Common myeloid progenitor, CD34-positive (primary cell): Measurements from ENCODE around the gene CYP27B1.
A peak's percentile ranks its signal among the peaks of the same experiment; 100 is the strongest.

Experiments
- CTCF ChIA-PET: fragments of 350-600 bp; sonication (Branson Sonifier 250); formaldehyde crosslinking; loops from one replicate; lab custom pipeline; 2021; ENCODE audit warnings: antibody characterized with exemption; lab: Charles Lee
- POLR2A ChIA-PET: fragments of 350-600 bp; sonication (Branson Sonifier 250); formaldehyde crosslinking; loops from one replicate; lab custom pipeline; 2021; ENCODE audit warnings: antibody characterized with exemption; lab: Charles Lee
- DNase-seq, 3 donors: peaks; one replicate each; pipeline versions ENCODE4 v3.0.0 to v3.0.0-alpha.2; 2013
- H3K27ac ChIP-seq, 2 experiments: 1 replicate in 1 of 2; 2 replicates in 1 of 2; pipeline ENCODE4 v1.7.0; 2013; ENCODE audit warnings: inconsistent platforms in 2 of 2, low read length in 2 of 2, mild to moderate bottlenecking in 2 of 2, low read depth in 1 of 2, moderate library complexity in 1 of 2; ENCODE audit not compliant: severe bottlenecking in 2 of 2, insufficient read depth in 1 of 2, poor library complexity in 1 of 2
- H3K27me3 ChIP-seq, 5 experiments: replicated peaks in 2 of 5; 1 replicate in 3 of 5; 2 replicates in 2 of 5; pipeline versions ENCODE4 v1.6.1 to v1.7.0; 2013; ENCODE audit warnings: low read length in 4 of 5, mild to moderate bottlenecking in 2 of 5, moderate library complexity in 2 of 5, inconsistent platforms in 1 of 5; ENCODE audit not compliant: insufficient read depth in 5 of 5, control insufficient read depth in 4 of 5
- H3K36me3 ChIP-seq, 4 experiments: 1 replicate in 2 of 4; 2 replicates in 2 of 4; pipeline versions ENCODE4 v1.6.1 to v1.7.0; 2013; ENCODE audit warnings: low read length in 3 of 4, control low read depth in 1 of 4, mild to moderate bottlenecking in 1 of 4; ENCODE audit not compliant: control insufficient read depth in 4 of 4, insufficient read depth in 4 of 4
- H3K4me1 ChIP-seq, 4 experiments: 1 replicate in 3 of 4; 2 replicates in 1 of 4; pipeline versions ENCODE4 v1.6.1 to v1.7.1; 2013; ENCODE audit warnings: low read length in 3 of 4, mild to moderate bottlenecking in 3 of 4, control low read depth in 1 of 4, inconsistent platforms in 1 of 4, moderate library complexity in 1 of 4; ENCODE audit not compliant: control insufficient read depth in 4 of 4, insufficient read depth in 4 of 4; ENCODE audit errors: control extremely low read depth in 1 of 4
- H3K4me3 ChIP-seq, 7 experiments: 1 replicate in 4 of 7; 2 replicates in 3 of 7; pipeline versions ENCODE4 v1.5.1 to v1.7.0; 2013; ENCODE audit warnings: mild to moderate bottlenecking in 7 of 7, low read length in 6 of 7, moderate library complexity in 6 of 7, inconsistent platforms in 2 of 7, low read depth in 2 of 7, control low read depth in 1 of 7; ENCODE audit not compliant: insufficient read depth in 4 of 7, control insufficient read depth in 1 of 7; ENCODE audit errors: extremely low read depth in 1 of 7
- H3K9me3 ChIP-seq, 5 experiments: 1 replicate in 4 of 5; 2 replicates in 1 of 5; pipeline versions ENCODE4 v1.6.1 to v1.7.1; 2013; ENCODE audit warnings: low read length in 4 of 5, mild to moderate bottlenecking in 2 of 5, inconsistent platforms in 1 of 5, low read depth in 1 of 5, moderate library complexity in 1 of 5; ENCODE audit not compliant: control insufficient read depth in 4 of 5, insufficient read depth in 2 of 5; ENCODE audit errors: control extremely low read depth in 1 of 5
- WGBS: methylation state at CpG from one replicate; pipeline ENCODE4 v1.1.5; 2013; ENCODE audit not compliant: insufficient coverage; 5-methylcytosine and 5-hydroxymethylcytosine counted together

The CYP27B1 gene

DNA sequence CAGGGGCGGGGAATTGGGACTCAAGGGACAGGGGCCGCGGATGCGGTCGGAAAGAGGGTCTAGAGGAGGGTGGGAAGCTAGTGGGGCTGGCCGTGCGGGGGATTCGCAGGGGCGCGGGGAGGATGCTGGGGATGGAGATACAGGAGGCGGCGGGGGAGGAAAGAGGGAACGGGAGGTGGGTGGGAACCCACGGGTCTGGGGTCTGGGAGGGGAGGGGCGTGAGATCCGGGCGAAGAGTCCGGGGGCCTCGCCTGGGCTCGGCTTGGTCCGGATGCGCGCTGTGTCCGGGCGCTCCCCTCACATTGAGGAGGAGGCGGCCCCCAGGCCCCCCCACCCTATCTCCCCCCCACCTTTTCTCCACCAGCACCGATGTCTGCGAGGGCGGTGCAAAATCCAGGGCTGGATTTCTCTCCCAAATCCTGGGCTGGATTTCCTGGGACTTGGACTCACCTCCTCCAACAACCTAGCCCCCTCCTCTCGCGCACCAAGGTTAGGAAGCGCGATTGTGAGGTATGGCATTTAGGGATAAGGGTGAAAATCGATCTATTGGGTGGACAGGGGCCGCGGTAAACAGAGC is 28.1 kb downstream of the CYP27B1 start, which contains the start of gene AGAP2:
Gene AGAP2 (minus strand): TSS at position 82 of the 577 bp plus-strand sequence. CDS start 496 bp downstream, outside the sequence.
- Histone ChIP-seq H3K4me3 (peak within 1 kb of the TSS in 2 of 7 experiments; percentile 13 to 19), H3K27me3 (no peaks in the 10 kb centered on the region), H3K4me1 (peaks cover 18 to 42% (median 38%) of the 10 kb centered on the region in 4 experiments), H3K9me3 (no peaks in the 10 kb centered on the region), H3K36me3 (peaks cover 3 to 48% (median 26%) of the 10 kb centered on the region in 4 experiments), H3K27ac (peak within 1 kb of the TSS; percentile 78 to 85)
- ChIA-PET POLR2A (interaction anchor here (0.7 kb wide), 1 partner anchor 18 kb away, joined by 3 read pairs; no protein-coding TSS in a partner anchor), CTCF (interaction anchor here (1.0 to 3.1 kb wide), 4 partner anchors 12 to 18 kb away, joined by 3 to 10 read pairs (median 3); no protein-coding TSS in a partner anchor)
- 44% methylated on average over 14 of the region's 36 CpGs for WGBS
- peak in 1 of 3 donors; percentile 26 for DNase-seq

DNA sequence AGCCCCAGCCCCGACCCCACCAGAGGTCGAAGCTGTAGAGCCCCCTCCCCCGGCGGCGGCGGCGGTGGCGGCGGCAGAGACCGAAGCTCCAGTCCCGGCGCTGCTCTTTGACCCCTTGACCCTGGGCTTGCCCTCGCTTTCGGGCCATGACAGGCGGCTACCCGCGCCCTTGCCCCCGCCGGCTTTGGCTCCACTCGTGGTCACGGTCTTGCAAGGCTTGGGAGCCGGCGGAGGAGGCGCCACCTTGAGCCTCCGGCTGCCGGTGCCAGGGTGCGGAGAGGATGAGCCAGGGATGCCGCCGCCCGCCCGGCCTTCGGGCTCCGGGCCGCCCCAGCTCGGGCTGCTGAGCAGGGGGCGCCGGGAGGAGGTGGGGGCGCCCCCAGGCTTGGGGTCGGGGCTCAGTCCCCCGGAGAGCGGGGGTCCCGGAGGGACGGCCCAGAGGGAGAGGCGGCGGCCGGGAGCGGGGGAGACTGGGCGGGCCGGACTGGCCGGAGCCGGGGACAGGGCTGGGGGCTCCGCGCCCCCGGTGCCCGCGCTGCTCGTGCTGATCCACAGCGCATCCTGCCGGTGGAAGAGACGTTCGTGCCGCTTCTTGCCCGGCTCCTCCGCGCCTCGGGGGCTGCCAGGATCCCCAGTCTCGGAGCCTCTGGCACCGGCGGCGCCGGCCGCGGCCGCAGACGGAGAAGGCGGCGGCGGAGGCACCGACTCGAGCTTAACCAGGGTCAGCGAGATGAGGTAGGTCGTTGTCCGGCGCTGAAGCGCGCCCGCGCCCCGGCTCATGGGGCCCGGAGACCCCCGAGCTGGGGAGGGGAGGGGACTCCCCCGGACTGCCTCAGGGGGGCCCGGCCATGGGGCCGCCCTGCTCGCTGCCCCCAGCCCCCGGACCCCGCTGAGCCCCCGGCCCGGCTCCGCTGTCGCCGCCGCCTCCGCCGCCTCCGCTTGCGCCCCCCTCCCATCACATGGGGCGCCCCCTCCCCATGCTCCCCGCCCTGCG is 29.1 kb downstream of the CYP27B1 start:
- 91% methylated on average over 80 of the region's 110 CpGs for WGBS
- H3K4me3 ChIP-seq: no peak overlapping the region
- ChIA-PET POLR2A (no interaction called here), CTCF (interaction anchor here (1.0 to 3.1 kb wide), 3 partner anchors 10 to 13 kb away, joined by 3 to 10 read pairs (median 6); no protein-coding TSS in a partner anchor)
- H3K36me3 ChIP-seq: peaks cover 6 to 58% (median 35%) of the 10 kb centered on the region in 4 experiments
- peaks cover 18 to 39% (median 37%) of the 10 kb centered on the region in 4 experiments for H3K4me1 ChIP-seq
- DNase-seq: no peak
- H3K27me3 ChIP-seq: no peaks in the 10 kb centered on the region
- H3K9me3 ChIP-seq: no peaks in the 10 kb centered on the region
- no peak overlapping the region for H3K27ac ChIP-seq

DNA sequence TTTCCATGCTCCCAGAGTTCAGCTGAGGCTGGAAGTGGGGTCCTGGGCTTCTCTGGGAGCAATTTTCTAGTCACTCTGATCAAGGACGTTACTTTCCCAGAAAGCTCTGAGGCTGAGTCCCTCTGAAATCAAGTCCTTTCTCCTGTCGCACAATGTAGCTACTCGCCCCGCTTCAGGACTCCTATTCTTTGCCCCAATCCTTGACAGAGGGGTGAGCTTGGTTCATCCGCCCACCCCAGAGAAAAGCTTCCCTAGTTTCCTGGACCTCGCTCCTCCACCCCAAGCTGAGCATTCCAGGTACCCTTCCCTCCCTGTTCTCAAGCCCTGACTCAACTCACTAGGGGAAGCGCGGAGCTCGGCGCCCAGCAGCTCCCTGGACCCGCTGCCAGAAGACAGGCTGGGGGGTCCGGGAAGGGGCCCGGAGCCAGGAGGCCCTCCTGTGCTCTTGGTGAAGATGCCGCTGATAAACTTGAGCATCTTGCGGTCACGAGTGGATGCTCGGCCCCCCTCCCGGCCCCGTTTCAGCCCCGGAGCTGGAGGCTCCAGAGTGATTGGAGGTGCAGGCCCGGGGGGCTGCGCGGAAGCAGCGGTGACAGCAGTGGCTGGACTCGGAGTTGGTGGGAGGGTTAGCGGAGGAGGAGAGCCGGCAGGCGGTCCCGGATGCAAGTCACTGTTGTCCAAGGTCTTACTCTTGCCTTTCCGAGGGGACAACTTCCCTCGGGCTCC is 30.0 kb downstream of the CYP27B1 start:
- Histone ChIP-seq H3K9me3 (no peaks in the 10 kb centered on the region), H3K27me3 (no peaks in the 10 kb centered on the region), H3K27ac (no peak overlapping the region), H3K36me3 (peaks cover 10 to 66% (median 43%) of the 10 kb centered on the region in 4 experiments), H3K4me1 (peaks cover 15 to 31% (median 30%) of the 10 kb centered on the region in 4 experiments), H3K4me3 (no peak overlapping the region)
- WGBS: 94% methylated on average over 28 of the region's 31 CpGs
- ChIA-PET POLR2A (no interaction called here), CTCF (interaction anchor here (1.6 kb wide), 1 partner anchor 11 kb away, joined by 6 read pairs; no protein-coding TSS in a partner anchor)
- no peak for DNase-seq

DNA sequence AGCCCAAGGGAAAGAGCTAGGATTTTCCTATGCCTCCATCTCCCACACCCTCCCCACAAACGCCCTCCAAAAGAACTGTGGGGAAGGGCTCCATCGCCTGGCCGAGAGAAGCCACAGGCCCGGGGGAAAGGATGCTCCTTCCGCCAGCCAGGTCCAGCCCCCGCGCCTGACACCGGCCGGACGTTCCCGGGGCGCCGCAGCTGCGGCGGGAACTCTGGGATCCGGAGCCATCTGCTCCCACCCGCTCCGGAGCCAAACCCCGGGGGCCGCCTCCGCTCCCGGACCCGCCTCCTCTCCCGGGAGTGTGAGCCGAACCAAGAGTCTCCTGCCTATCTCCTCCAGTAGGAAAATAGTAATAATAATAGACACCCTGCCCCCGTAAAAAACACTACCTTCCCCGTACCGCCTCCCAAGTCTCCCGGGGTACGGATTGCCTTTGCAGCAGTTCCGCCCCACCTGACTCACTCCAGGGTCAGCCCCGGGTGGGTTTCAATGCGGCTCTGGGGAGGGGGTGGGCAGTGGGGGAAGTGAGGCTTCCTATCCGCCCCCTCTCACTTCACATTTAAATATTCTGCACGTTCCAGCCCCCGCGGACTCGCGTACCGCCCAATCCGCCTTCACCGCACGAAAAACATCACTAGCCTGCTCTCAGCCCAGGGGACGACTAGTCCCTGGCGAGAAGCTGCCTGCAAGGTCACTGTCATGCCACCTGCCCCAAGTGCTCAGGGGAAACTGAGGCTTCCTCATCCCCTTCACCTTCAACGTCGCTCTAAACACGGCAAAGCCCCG is 30.7 kb downstream of the CYP27B1 start:
- DNase-seq: no peak
- Histone ChIP-seq H3K4me3 (no peak overlapping the region), H3K36me3 (peaks cover 10 to 74% (median 48%) of the 10 kb centered on the region in 4 experiments), H3K4me1 (peaks cover 8 to 23% (median 22%) of the 10 kb centered on the region in 4 experiments), H3K27me3 (no peaks in the 10 kb centered on the region), H3K9me3 (no peaks in the 10 kb centered on the region), H3K27ac (no peak overlapping the region)
- WGBS: 92% methylated on average over 32 of the region's 49 CpGs
- ChIA-PET POLR2A (no interaction called here), CTCF (interaction anchor here (0.8 to 1.6 kb wide), 4 partner anchors 8 to 17 kb away, joined by 3 to 6 read pairs (median 4); partner anchors contain the start of gene TSPAN31)

DNA sequence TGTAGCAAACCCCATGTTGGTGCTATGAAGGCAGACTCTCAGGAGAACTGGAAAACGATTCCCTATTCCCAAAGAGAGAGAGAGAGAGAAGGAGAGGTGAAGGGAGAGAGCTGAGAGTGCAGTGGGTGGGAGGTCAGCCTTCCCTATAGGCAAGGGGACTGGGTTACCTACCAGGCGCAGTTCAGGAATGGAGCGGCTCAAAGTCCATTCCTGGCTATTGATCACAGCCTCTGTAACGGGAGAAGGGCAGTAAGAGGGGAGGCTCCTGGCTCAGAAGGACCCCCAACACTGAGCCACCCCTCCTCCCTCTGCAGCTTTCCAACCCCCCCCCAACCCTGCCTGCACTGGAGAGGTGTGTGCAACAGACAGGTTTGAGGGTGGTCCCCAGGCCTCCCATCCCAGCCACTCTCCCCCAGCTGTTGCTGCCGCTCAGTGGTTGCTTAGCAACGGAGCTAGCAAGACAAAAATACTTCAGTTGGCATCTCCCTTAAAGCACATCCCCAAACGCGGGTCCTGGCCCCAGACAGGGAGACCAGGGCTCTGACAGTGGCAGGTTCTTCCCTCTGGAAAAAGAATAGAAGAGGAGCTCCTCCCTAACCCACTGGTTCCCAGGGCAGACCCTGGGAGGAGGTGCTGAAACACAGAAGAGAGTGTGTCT is 31.6 kb downstream of the CYP27B1 start:
- Histone ChIP-seq H3K27me3 (no peaks in the 10 kb centered on the region), H3K9me3 (no peaks in the 10 kb centered on the region), H3K4me3 (no peak overlapping the region), H3K4me1 (peaks cover 1 to 15% (median 14%) of the 10 kb centered on the region in 4 experiments), H3K27ac (peak overlapping the region in 1 of 2 experiments; percentile 52), H3K36me3 (peaks cover 11 to 82% (median 56%) of the 10 kb centered on the region in 4 experiments)
- ChIA-PET POLR2A (no interaction called here), CTCF (interaction anchor here (0.8 to 1.6 kb wide), 3 partner anchors 9 to 16 kb away, joined by 3 to 6 read pairs (median 3); partner anchors contain the start of gene TSPAN31)
- WGBS: 83% methylated on average over 6 of the region's 8 CpGs
- DNase-seq: no peak
